OCI-LY3 (cell line): ENCODE results near the gene ENHO.

Experiments used
- CTCF ChIP-seq: fragments of 200-600, 300-600 bp; sonication (generic); IDR thresholded peaks from 2 replicates; pipeline ENCODE4 v1.5.1; 2014; ENCODE audit warnings: antibody characterized with exemption, low read length, low read depth
- EZH2phosphoT487 ChIP-seq: fragments of 200-600 bp; shearing (Covaris generic); IDR thresholded peaks from 2 replicates; pipeline ENCODE4 v1.6.1; 2018; ENCODE audit warnings: antibody characterized with exemption, mixed run types, low read depth

GRCh38 chr9:34571481-34571810 is 48.7 kb upstream of the ENHO start:
- no peak for TF ChIP-seq CTCF
- no peak for TF ChIP-seq EZH2phosphoT487
